Transverse colon (tissue), 4 donors: ENCODE data around the gene HIVEP2. TPM values are rescaled to one million over a fixed set of nuclear protein-coding genes. Genes with fewer than 3 reads are reported as not detected.

ENCODE experiments used
- DNase-seq: peaks from one replicate; pipeline ENCODE4 v3.0.0-alpha.2; 2019
- H3K27ac ChIP-seq, 4 donors: fragments of 200-600 bp; sonication (generic); 2 replicates each; pipeline ENCODE4 v1.5.1; 2016 to 2018; ENCODE audit warnings: inconsistent platforms in 4 of 4
- H3K27me3 ChIP-seq: fragments of 200-600 bp; sonication (generic); 2 replicates; pipeline ENCODE4 v1.5.1; 2017; ENCODE audit warnings: inconsistent platforms
- H3K36me3 ChIP-seq, 4 donors: fragments of 200-600 bp; sonication (generic); 2 replicates each; pipeline ENCODE4 v1.5.1; 2017 to 2019; ENCODE audit warnings: inconsistent platforms in 4 of 4
- H3K4me1 ChIP-seq, 4 donors: fragments of 200-600 bp; sonication (generic); 2 replicates each; pipeline ENCODE4 v1.5.1; 2017 to 2020; ENCODE audit warnings: inconsistent platforms in 4 of 4
- H3K4me3 ChIP-seq, 4 donors: fragments of 200-600 bp; sonication (generic); 1 replicate in 1 of 4; 2 replicates in 3 of 4; pipeline versions ENCODE4 v1.5.1 to v1.6.1; 2017 to 2019; ENCODE audit warnings: inconsistent platforms in 4 of 4
- H3K9me3 ChIP-seq, 2 donors: fragments of 200-600 bp; sonication (generic); 2 replicates each; pipeline ENCODE4 v1.5.1; 2017 to 2019; ENCODE audit warnings: inconsistent platforms in 2 of 2
- CTCF ChIP-seq, 5 experiments: fragments of 200-600 bp in 3 of 5; fragments of 450-650 bp in 2 of 5; sonication (generic) in 3 of 5; IDR thresholded peaks; 1 replicate in 2 of 5; 2 replicates in 3 of 5; pipeline ENCODE4 v1.5.1; 2016 to 2017; ENCODE audit warnings: antibody characterized with exemption in 5 of 5, inconsistent platforms in 3 of 5, mild to moderate bottlenecking in 2 of 5, moderate library complexity in 1 of 5
- EP300 ChIP-seq: sonication (generic); formaldehyde crosslinking; IDR thresholded peaks from one replicate; pipeline ENCODE4 v1.6.1; 2017; ENCODE audit warnings: antibody characterized with exemption, low read depth
- POLR2A ChIP-seq: fragments of 450-650 bp; IDR thresholded peaks from one replicate; pipeline ENCODE4 v1.6.1; 2016; ENCODE audit warnings: antibody characterized with exemption, mild to moderate bottlenecking, moderate library complexity
- POLR2AphosphoS5 ChIP-seq, 3 donors: sonication (generic); formaldehyde crosslinking; IDR thresholded peaks; one replicate each; pipeline ENCODE4 v1.6.1; 2016; ENCODE audit warnings: antibody characterized with exemption in 3 of 3
- WGBS, 2 donors: methylation state at CpG; one replicate each; pipeline ENCODE4 v1.1.5; 2018; ENCODE audit warnings: low coverage in 1 of 2; 5-methylcytosine and 5-hydroxymethylcytosine counted together
- in situ Hi-C, 4 donors: fragments of 200-750 bp; cut with MboI; loops; one replicate each; pipeline versions ENCODE4 v1.15.0 to v1.15.1; 2017; ENCODE audit warnings: low sequenced_read_pairs in 3 of 4, low pct_ligation_motif_present in 1 of 4, low pct_unique_long_range_greater_than_20kb in 1 of 4
- intact Hi-C: fragments of 100-400 bp; cut with DNase I; formaldehyde crosslinking; loops from one replicate; pipeline ENCODE4 v1.15.1; 2023; ENCODE audit warnings: low total_unique reads
- total RNA-seq, 4 donors: library from RNA; depleted of rRNA; stranded (reverse); fragments of >200 nt; gene quantifications; one replicate each; pipeline ENCODE4 v1.1.0, GENCODE V29; 2016

Gene HIVEP2
- total RNA-seq, 4 donors from 2014 or later, result 10.0 to 22.5 (median 13.7) TPM

GRCh38 chr6:142738731-142739130 lies 206.2 kb downstream of the HIVEP2 start:
- Histone ChIP-seq H3K36me3 (no peaks in the 10 kb centered on the region), H3K4me1 (no peaks in the 10 kb centered on the region), H3K27ac (no peak overlapping the region), H3K9me3 (no peaks in the 10 kb centered on the region), H3K4me3 (no peak overlapping the region), H3K27me3 (no peaks in the 10 kb centered on the region)
- 83 to 87% methylated on average over 2 of the region's 2 CpGs for WGBS, 2 donors
- in situ Hi-C loops, result no loop called here
- intact Hi-C loops, result no loop called here
- DNase-seq, result no peak
- no peak for TF ChIP-seq POLR2AphosphoS5 (IDR thresholded peaks at IDR 0.05)
- TF ChIP-seq CTCF (IDR thresholded peaks at IDR 0.05), result no peak
- no peak for TF ChIP-seq POLR2A
- TF ChIP-seq EP300, result no peak

GRCh38 chr6:142738035-142738396 lies 207.0 kb downstream of the HIVEP2 start:
- in situ Hi-C loops, result no loop called here
- H3K27me3 ChIP-seq, result no peaks in the 10 kb centered on the region
- H3K4me1 ChIP-seq, result no peaks in the 10 kb centered on the region
- H3K36me3 ChIP-seq, result no peaks in the 10 kb centered on the region
- intact Hi-C loops, result no loop called here
- no peak for TF ChIP-seq POLR2A
- no peak for TF ChIP-seq CTCF (IDR thresholded peaks at IDR 0.05)
- no peak for TF ChIP-seq POLR2AphosphoS5 (IDR thresholded peaks at IDR 0.05)
- TF ChIP-seq EP300, result no peak
- no peak overlapping the region for H3K27ac ChIP-seq
- no peaks in the 10 kb centered on the region for H3K9me3 ChIP-seq
- no peak for DNase-seq
- H3K4me3 ChIP-seq, result no peak overlapping the region
- 87 to 100% methylated on average over 3 to 4 of the region's 4 CpGs for WGBS, 2 donors

- intact Hi-C loops (no loop called here), in situ Hi-C loops (no loop called here)
- H3K27ac ChIP-seq, result no peak overlapping the region
- TF ChIP-seq EP300 (no peak), POLR2A (no peak), POLR2AphosphoS5 (IDR thresholded peaks at IDR 0.05) (no peak), CTCF (IDR thresholded peaks at IDR 0.05) (no peak)
- H3K4me3 ChIP-seq, result no peak overlapping the region
- WGBS, 2 donors, result 87 to 91% methylated on average over 3 of the region's 3 CpGs
- no peaks in the 10 kb centered on the region for H3K27me3 ChIP-seq
- H3K4me1 ChIP-seq, result no peaks in the 10 kb centered on the region
- H3K9me3 ChIP-seq, result no peaks in the 10 kb centered on the region
- no peak for DNase-seq
- no peaks in the 10 kb centered on the region for H3K36me3 ChIP-seq
These were observed 207.5 kb downstream of the HIVEP2 start for GRCh38 chr6:142737368-142738034.

- no peaks in the 10 kb centered on the region for H3K36me3 ChIP-seq
These were observed 209.8 kb downstream of the HIVEP2 start for GRCh38 chr6:142735204-142735603.

More at GRCh38 chr6:142735204-142735603, 209.8 kb downstream of the HIVEP2 start:
- Histone ChIP-seq H3K4me3 (no peak overlapping the region), H3K4me1 (no peaks in the 10 kb centered on the region), H3K27ac (no peak overlapping the region), H3K9me3 (no peaks in the 10 kb centered on the region), H3K27me3 (no peaks in the 10 kb centered on the region)
- no peak for DNase-seq
- TF ChIP-seq POLR2AphosphoS5 (IDR thresholded peaks at IDR 0.05) (no peak), CTCF (IDR thresholded peaks at IDR 0.05) (no peak), EP300 (no peak), POLR2A (no peak)
- WGBS, 2 donors, result 70 to 86% methylated on average over 2 to 4 of the region's 4 CpGs
- in situ Hi-C loops (no loop called here), intact Hi-C loops (no loop called here)
